SK-N-SH (cell line): Measurements from ENCODE around the gene METTL15. TPM values are rescaled to one million over a fixed set of nuclear protein-coding genes. Genes with fewer than 3 reads are reported as not detected.

ENCODE experiments used
- CTCF ChIA-PET: fragments of 300-600, 350-600 bp; formaldehyde crosslinking; extraction: SDS; loops from one replicate; lab custom pipeline; 2021; lab: Yijun Ruan, JAX
- POLR2A ChIA-PET: fragments of 350-600 bp; sonication (Branson Sonifier 250); formaldehyde crosslinking; extraction: SDS; loops from one replicate; lab custom pipeline; 2020; ENCODE audit warnings: antibody characterized with exemption, inconsistent platforms; lab: Yijun Ruan, JAX
- DNase-seq: peaks from one replicate; pipeline ENCODE4 v3.0.0; 2012
- H2AFZ ChIP-seq: fragments of 200-600 bp; sonication (generic); 2 replicates; pipeline ENCODE4 v1.8.1; 2016; ENCODE audit warnings: antibody characterized with exemption, mild to moderate bottlenecking, low read depth
- H3F3A ChIP-seq: fragments of 200-600 bp; sonication (generic); replicated peaks from 2 replicates; pipeline ENCODE3; 2016; ENCODE audit warnings: antibody characterized with exemption, mild to moderate bottlenecking; ENCODE audit not compliant: insufficient read depth
- H3K27ac ChIP-seq, 2 experiments: fragments of 200-500 bp in 1 of 2; fragments of 200-600 bp in 1 of 2; sonication (Bioruptor generic) in 1 of 2; sonication (generic), shearing (Covaris generic) in 1 of 2; 2 replicates each; pipeline versions ENCODE4 v1.5.1 to v1.6.1; 2014 to 2016; ENCODE audit warnings: low read depth in 2 of 2, inconsistent platforms in 1 of 2, low read length in 1 of 2, mild to moderate bottlenecking in 1 of 2, mixed read lengths in 1 of 2
- H3K27me3 ChIP-seq: fragments of 200-600 bp; sonication (generic), shearing (Covaris generic); 2 replicates; pipeline ENCODE4 v1.6.1; 2016; ENCODE audit warnings: mixed run types; ENCODE audit not compliant: insufficient read depth
- H3K36me3 ChIP-seq, 2 experiments: fragments of 200-500 bp in 1 of 2; fragments of 200-600 bp in 1 of 2; sonication (Bioruptor generic) in 1 of 2; sonication (generic) in 1 of 2; replicated peaks in 1 of 2; 2 replicates each; pipeline versions ENCODE3 to v1.5.1; 2014 to 2016; ENCODE audit warnings: low read length in 1 of 2, mild to moderate bottlenecking in 1 of 2; ENCODE audit not compliant: insufficient read depth in 2 of 2, control insufficient read depth in 1 of 2
- H3K4me1 ChIP-seq, 2 experiments: fragments of 200-500 bp in 1 of 2; fragments of 200-600 bp in 1 of 2; sonication (Bioruptor generic) in 1 of 2; sonication (generic), shearing (Covaris generic) in 1 of 2; 2 replicates each; pipeline versions ENCODE4 v1.5.1 to v1.6.1; 2014 to 2016; ENCODE audit warnings: low read depth in 1 of 2, low read length in 1 of 2, mixed run types in 1 of 2; ENCODE audit not compliant: insufficient read depth in 2 of 2, control insufficient read depth in 1 of 2
- H3K4me2 ChIP-seq: fragments of 200-600 bp; sonication (generic), shearing (Covaris generic); 2 replicates; pipeline ENCODE4 v1.6.1; 2017; ENCODE audit warnings: mixed run types
- H3K4me3 ChIP-seq, 2 experiments: fragments of 200-500 bp in 1 of 2; fragments of 200-600 bp in 1 of 2; sonication (Bioruptor generic) in 1 of 2; sonication (generic), shearing (Covaris generic) in 1 of 2; 2 replicates each; pipeline versions ENCODE4 v1.5.1 to v1.8.1; 2014 to 2016; ENCODE audit warnings: low read depth in 2 of 2, inconsistent platforms in 1 of 2, low read length in 1 of 2, mild to moderate bottlenecking in 1 of 2, mixed read lengths in 1 of 2, moderate library complexity in 1 of 2
- H3K79me2 ChIP-seq: fragments of 200-600 bp; sonication (generic); 2 replicates; pipeline ENCODE4 v1.8.1; 2017; ENCODE audit warnings: mild to moderate bottlenecking; ENCODE audit not compliant: insufficient read depth
- H3K9ac ChIP-seq: fragments of 200-600 bp; sonication (generic); 2 replicates; pipeline ENCODE4 v1.6.1; 2017; ENCODE audit warnings: mixed run types
- H3K9me2 ChIP-seq: fragments of 200-600 bp; sonication (generic); 2 replicates; pipeline ENCODE4 v1.6.1; 2017; ENCODE audit warnings: mixed run types
- H3K9me3 ChIP-seq: fragments of 200-600 bp; sonication (generic); 2 replicates; pipeline ENCODE4 v1.6.1; 2017; ENCODE audit warnings: mixed run types, mild to moderate bottlenecking, moderate library complexity
- H4K20me1 ChIP-seq: fragments of 200-600 bp; sonication (generic); 2 replicates; pipeline ENCODE4 v1.6.1; 2017; ENCODE audit warnings: mild to moderate bottlenecking, mixed run types; ENCODE audit not compliant: insufficient read depth
- CHD2 ChIP-seq: fragments of 150-350 bp; IDR thresholded peaks from 2 replicates; pipeline ENCODE4 v1.6.1; 2018; ENCODE audit warnings: low read length; ENCODE audit not compliant: partially characterized antibody
- EZH2phosphoT487 ChIP-seq: fragments of 200-600 bp; sonication (generic); IDR thresholded peaks from 2 replicates; pipeline ENCODE4 v1.6.1; 2017; ENCODE audit warnings: low read depth, mixed run types, mild to moderate bottlenecking, antibody characterized with exemption, moderate library complexity, borderline replicate concordance
- FOSL2 ChIP-seq: IDR thresholded peaks from 2 replicates; pipeline ENCODE4 v1.4.0; 2012; ENCODE audit warnings: low read depth, mild to moderate bottlenecking, moderate library complexity, borderline replicate concordance
- FOXM1 ChIP-seq: IDR thresholded peaks from 2 replicates; pipeline ENCODE4 v1.4.0; 2012; ENCODE audit warnings: low read depth, mild to moderate bottlenecking
- GATA2 ChIP-seq: sonication (generic); formaldehyde crosslinking; IDR thresholded peaks from 2 replicates; pipeline ENCODE4 v1.5.0; 2020; ENCODE audit warnings: mild to moderate bottlenecking, missing genetic modification reagents
- JUND ChIP-seq: IDR thresholded peaks from 2 replicates; pipeline ENCODE4 v1.4.0; 2012
- MXI1 ChIP-seq: IDR thresholded peaks from 2 replicates; pipeline ENCODE4 v1.6.1; 2012; ENCODE audit warnings: mild to moderate bottlenecking, low read depth, low read length, improper control_type of control experiment
- NFIC ChIP-seq: IDR thresholded peaks from 2 replicates; pipeline ENCODE4 v1.4.0; 2012; ENCODE audit warnings: borderline replicate concordance
- NRF1 ChIP-seq: IDR thresholded peaks from 2 replicates; pipeline ENCODE4 v1.6.1; 2012; ENCODE audit warnings: low read depth, mild to moderate bottlenecking, low read length
- RFX5 ChIP-seq: IDR thresholded peaks from 2 replicates; pipeline ENCODE4 v1.6.1; 2012; ENCODE audit warnings: mild to moderate bottlenecking, improper control_type of control experiment, low read length
- TAF1 ChIP-seq: IDR thresholded peaks from 2 replicates; pipeline ENCODE4 v1.6.1; 2012; ENCODE audit warnings: low read depth, mild to moderate bottlenecking, low read length, moderate library complexity, borderline replicate concordance
- TCF12 ChIP-seq: IDR thresholded peaks from 2 replicates; pipeline ENCODE4 v1.4.0; 2012
- WGBS: methylation state at CpG from one replicate; pipeline ENCODE4 v1.1.6; 2017; ENCODE audit warnings: low lambda C conversion rate; 5-methylcytosine and 5-hydroxymethylcytosine counted together
- polyA plus RNA-seq, 3 experiments: library from polyadenylated mRNA; depleted of rRNA; stranded (reverse); fragments of >200 nt; gene quantifications; 2 replicates each; pipeline ENCODE4 v1.2.3, GENCODE V29; 2012
- TF ChIP-seq, protein P1 (sequence below): fragments of 150-350 bp; IDR thresholded peaks from 2 replicates; pipeline ENCODE4 v1.6.1; 2016; ENCODE audit warnings: mild to moderate bottlenecking, low read depth, low read length
- TF ChIP-seq, protein P2 (sequence below): IDR thresholded peaks from 2 replicates; pipeline ENCODE4 v1.4.0; 2012; ENCODE audit warnings: low read depth, borderline replicate concordance
- TF ChIP-seq, protein P3 (sequence below): IDR thresholded peaks from 2 replicates; pipeline ENCODE4 v1.6.1; 2012; ENCODE audit warnings: mild to moderate bottlenecking, low read depth, low read length, moderate library complexity
- TF ChIP-seq, protein P4 (sequence below): IDR thresholded peaks from 2 replicates; pipeline ENCODE4 v1.4.0; 2012; ENCODE audit warnings: low read depth, borderline replicate concordance

Gene METTL15
- polyA plus RNA-seq, 1 of the 3 experiments (the other 2 are of a cell fraction): 4.7 TPM

DNA sequence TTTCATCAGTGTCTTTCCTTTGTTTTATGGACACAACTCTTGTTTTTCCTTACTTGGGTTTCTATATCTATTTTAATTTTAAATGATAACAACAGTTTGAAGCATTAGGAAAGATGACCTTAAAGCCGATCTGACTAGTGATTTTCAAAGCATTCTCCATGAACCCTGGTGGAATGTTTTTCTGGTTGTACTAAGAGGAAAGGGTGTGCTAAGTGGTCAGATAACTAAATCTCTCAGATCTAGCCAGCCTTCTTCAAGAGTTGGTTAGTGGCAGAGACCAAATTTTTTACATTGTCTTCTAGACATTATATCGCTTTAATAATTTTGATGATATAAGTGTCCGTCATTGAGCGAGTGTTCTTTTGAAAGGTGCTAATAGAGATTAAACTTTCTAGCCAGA, 134.4 kb downstream of the METTL15 start:
- 98% methylated on average over 4 of the region's 4 CpGs for WGBS
- Histone ChIP-seq H4K20me1 (no peaks in the 10 kb centered on the region), H3K27me3 (no peaks in the 10 kb centered on the region), H3K4me1 (peaks cover 0 to 8% of the 10 kb centered on the region in 2 experiments; a peak in 1 of 4 replicates), H3K36me3 (no peaks in the 10 kb centered on the region), H2AFZ (no peak overlapping the region), H3K9me3 (no peaks in the 10 kb centered on the region), H3K79me2 (no peaks in the 10 kb centered on the region), H3K4me3 (no peak overlapping the region), H3K9ac (no peak overlapping the region), H3F3A (no peaks in the 10 kb centered on the region), H3K27ac (no peak overlapping the region), H3K4me2 (no peak overlapping the region), H3K9me2 (no peaks in the 10 kb centered on the region; the same call in 1 of the 2 replicates)
- no peak for DNase-seq
- TF ChIP-seq TCF12: no peak
- TF ChIP-seq, protein P1, sequence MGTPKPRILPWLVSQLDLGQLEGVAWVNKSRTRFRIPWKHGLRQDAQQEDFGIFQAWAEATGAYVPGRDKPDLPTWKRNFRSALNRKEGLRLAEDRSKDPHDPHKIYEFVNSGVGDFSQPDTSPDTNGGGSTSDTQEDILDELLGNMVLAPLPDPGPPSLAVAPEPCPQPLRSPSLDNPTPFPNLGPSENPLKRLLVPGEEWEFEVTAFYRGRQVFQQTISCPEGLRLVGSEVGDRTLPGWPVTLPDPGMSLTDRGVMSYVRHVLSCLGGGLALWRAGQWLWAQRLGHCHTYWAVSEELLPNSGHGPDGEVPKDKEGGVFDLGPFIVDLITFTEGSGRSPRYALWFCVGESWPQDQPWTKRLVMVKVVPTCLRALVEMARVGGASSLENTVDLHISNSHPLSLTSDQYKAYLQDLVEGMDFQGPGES: no peak
- TF ChIP-seq, protein P2, sequence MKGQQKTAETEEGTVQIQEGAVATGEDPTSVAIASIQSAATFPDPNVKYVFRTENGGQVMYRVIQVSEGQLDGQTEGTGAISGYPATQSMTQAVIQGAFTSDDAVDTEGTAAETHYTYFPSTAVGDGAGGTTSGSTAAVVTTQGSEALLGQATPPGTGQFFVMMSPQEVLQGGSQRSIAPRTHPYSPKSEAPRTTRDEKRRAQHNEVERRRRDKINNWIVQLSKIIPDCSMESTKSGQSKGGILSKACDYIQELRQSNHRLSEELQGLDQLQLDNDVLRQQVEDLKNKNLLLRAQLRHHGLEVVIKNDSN: no peak
- no peak for TF ChIP-seq MXI1
- no peak for TF ChIP-seq EZH2phosphoT487
- TF ChIP-seq FOSL2: no peak
- TF ChIP-seq, protein P3, sequence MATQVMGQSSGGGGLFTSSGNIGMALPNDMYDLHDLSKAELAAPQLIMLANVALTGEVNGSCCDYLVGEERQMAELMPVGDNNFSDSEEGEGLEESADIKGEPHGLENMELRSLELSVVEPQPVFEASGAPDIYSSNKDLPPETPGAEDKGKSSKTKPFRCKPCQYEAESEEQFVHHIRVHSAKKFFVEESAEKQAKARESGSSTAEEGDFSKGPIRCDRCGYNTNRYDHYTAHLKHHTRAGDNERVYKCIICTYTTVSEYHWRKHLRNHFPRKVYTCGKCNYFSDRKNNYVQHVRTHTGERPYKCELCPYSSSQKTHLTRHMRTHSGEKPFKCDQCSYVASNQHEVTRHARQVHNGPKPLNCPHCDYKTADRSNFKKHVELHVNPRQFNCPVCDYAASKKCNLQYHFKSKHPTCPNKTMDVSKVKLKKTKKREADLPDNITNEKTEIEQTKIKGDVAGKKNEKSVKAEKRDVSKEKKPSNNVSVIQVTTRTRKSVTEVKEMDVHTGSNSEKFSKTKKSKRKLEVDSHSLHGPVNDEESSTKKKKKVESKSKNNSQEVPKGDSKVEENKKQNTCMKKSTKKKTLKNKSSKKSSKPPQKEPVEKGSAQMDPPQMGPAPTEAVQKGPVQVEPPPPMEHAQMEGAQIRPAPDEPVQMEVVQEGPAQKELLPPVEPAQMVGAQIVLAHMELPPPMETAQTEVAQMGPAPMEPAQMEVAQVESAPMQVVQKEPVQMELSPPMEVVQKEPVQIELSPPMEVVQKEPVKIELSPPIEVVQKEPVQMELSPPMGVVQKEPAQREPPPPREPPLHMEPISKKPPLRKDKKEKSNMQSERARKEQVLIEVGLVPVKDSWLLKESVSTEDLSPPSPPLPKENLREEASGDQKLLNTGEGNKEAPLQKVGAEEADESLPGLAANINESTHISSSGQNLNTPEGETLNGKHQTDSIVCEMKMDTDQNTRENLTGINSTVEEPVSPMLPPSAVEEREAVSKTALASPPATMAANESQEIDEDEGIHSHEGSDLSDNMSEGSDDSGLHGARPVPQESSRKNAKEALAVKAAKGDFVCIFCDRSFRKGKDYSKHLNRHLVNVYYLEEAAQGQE: no peak
- no peak for TF ChIP-seq NFIC
- TF ChIP-seq NRF1: no peak
- TF ChIP-seq JUND: no peak
- TF ChIP-seq, protein P4, sequence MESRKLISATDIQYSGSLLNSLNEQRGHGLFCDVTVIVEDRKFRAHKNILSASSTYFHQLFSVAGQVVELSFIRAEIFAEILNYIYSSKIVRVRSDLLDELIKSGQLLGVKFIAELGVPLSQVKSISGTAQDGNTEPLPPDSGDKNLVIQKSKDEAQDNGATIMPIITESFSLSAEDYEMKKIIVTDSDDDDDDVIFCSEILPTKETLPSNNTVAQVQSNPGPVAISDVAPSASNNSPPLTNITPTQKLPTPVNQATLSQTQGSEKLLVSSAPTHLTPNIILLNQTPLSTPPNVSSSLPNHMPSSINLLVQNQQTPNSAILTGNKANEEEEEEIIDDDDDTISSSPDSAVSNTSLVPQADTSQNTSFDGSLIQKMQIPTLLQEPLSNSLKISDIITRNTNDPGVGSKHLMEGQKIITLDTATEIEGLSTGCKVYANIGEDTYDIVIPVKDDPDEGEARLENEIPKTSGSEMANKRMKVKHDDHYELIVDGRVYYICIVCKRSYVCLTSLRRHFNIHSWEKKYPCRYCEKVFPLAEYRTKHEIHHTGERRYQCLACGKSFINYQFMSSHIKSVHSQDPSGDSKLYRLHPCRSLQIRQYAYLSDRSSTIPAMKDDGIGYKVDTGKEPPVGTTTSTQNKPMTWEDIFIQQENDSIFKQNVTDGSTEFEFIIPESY: no peak
- no peak for TF ChIP-seq RFX5
- no peak for TF ChIP-seq GATA2
- no peak for TF ChIP-seq CHD2
- no peak for TF ChIP-seq TAF1
- TF ChIP-seq FOXM1: no peak
- POLR2A ChIA-PET: no interaction called here
- CTCF ChIA-PET: interaction anchor here (1.7 kb wide), 1 partner anchor 18 kb away, joined by 4 read pairs; no protein-coding TSS in a partner anchor
